Panc1 (cell line): Measurements from ENCODE around the gene CDC26. TPM values are rescaled to one million over a fixed set of nuclear protein-coding genes. Genes with fewer than 3 reads are reported as not detected.

ENCODE experiments used
- ATAC-seq: fragments of 200-7000 bp; cut with Tn5 transposase; 2 replicates; pipeline ENCODE4 v1.9.1; 2020; ENCODE audit warnings: mild to moderate bottlenecking, moderate library complexity
- BruUV-seq: library from RNA; stranded (reverse); fragments of 400-500 nt; replicated peaks from 2 replicates; lab custom pipeline; 2021; lab: Mats Ljungman, UMichigan
- CTCF ChIA-PET: fragments of 300-600 bp; sonication (Branson Sonifier 250); formaldehyde crosslinking; loops from one replicate; lab custom pipeline; 2022; ENCODE audit warnings: antibody characterized with exemption; lab: Charles Lee
- POLR2A ChIA-PET: fragments of 300-600 bp; sonication (Branson Sonifier 250); formaldehyde crosslinking; loops from one replicate; lab custom pipeline; 2022; ENCODE audit warnings: antibody characterized with exemption; lab: Charles Lee
- DNase-seq: peaks from one replicate; pipeline ENCODE4 v3.0.0-alpha.2; 2010; ENCODE audit warnings: low read depth, low spot score
- H3K27ac ChIP-seq: 2 replicates; pipeline ENCODE4 v1.5.1; 2011; ENCODE audit warnings: mild to moderate bottlenecking, low read length, inconsistent platforms
- H3K27me3 ChIP-seq: fragments of 200-500 bp; sonication (Bioruptor generic); 2 replicates; pipeline ENCODE4 v1.6.0; 2014; ENCODE audit warnings: low read length, inconsistent platforms; ENCODE audit not compliant: control insufficient read depth, insufficient read depth
- H3K36me3 ChIP-seq: fragments of 200-500 bp; sonication (Bioruptor generic); 2 replicates; pipeline ENCODE4 v1.5.1; 2014; ENCODE audit warnings: inconsistent platforms, mild to moderate bottlenecking, low read length, moderate library complexity; ENCODE audit not compliant: control insufficient read depth, insufficient read depth
- H3K4me1 ChIP-seq: 2 replicates; pipeline ENCODE4 v1.5.1; 2011; ENCODE audit warnings: inconsistent platforms, mild to moderate bottlenecking, low read length, moderate library complexity; ENCODE audit not compliant: control insufficient read depth, insufficient read depth
- H3K4me3 ChIP-seq, 2 experiments: 2 replicates each; pipeline ENCODE4 v1.5.1; 2011 to 2012; ENCODE audit warnings: low read depth in 2 of 2, low read length in 2 of 2, mild to moderate bottlenecking in 2 of 2, inconsistent platforms in 1 of 2, moderate library complexity in 1 of 2
- H3K9me3 ChIP-seq: fragments of 200-500 bp; sonication (Bioruptor generic); 2 replicates; pipeline ENCODE4 v1.5.1; 2014; ENCODE audit warnings: low read depth, mild to moderate bottlenecking, inconsistent platforms, low read length, moderate library complexity; ENCODE audit not compliant: control insufficient read depth, insufficient read depth
- CTCF ChIP-seq: fragments of 450-650 bp; IDR thresholded peaks from 2 replicates; pipeline ENCODE4 v1.5.1; 2017; ENCODE audit warnings: mild to moderate bottlenecking
- POLR2AphosphoS5 ChIP-seq: IDR thresholded peaks from 2 replicates; pipeline ENCODE4 v1.6.1; 2012; ENCODE audit warnings: mild to moderate bottlenecking, low read depth, low read length, moderate library complexity
- SIN3A ChIP-seq: IDR thresholded peaks from 2 replicates; pipeline ENCODE4 v1.6.1; 2012; ENCODE audit warnings: low read depth, mild to moderate bottlenecking, low read length, moderate library complexity, borderline replicate concordance; ENCODE audit not compliant: insufficient read depth
- TCF7L2 ChIP-seq: IDR thresholded peaks from 2 replicates; pipeline ENCODE4 v1.6.1; 2011; ENCODE audit warnings: mild to moderate bottlenecking, low read depth, low read length, inconsistent platforms
- in situ Hi-C: cut with HindIII; loops from 2 replicates; pipeline ENCODE4 v1.10.0; 2016; ENCODE audit warnings: low sequenced_read_pairs, low pct_unique_long_range_greater_than_20kb
- intact Hi-C: fragments of 100-400 bp; cut with micrococcal nuclease; formaldehyde crosslinking; loops from one replicate; pipeline ENCODE4 v1.10.0; 2022; ENCODE audit not compliant: unreplicated experiment
- total RNA-seq: library from RNA; stranded (reverse); gene quantifications from one replicate; pipeline ENCODE4 v1.2.1, GENCODE V29; 2021; ENCODE audit not compliant: unreplicated experiment
- TF ChIP-seq, protein P1 (sequence below), 2 experiments: IDR thresholded peaks; 2 replicates each; pipeline ENCODE4 v1.6.1; 2011 to 2012; ENCODE audit warnings: low read depth in 2 of 2, control low read depth in 1 of 2, low read length in 1 of 2, mild to moderate bottlenecking in 1 of 2, moderate library complexity in 1 of 2; ENCODE audit not compliant: insufficient read depth in 1 of 2

Gene CDC26
- total RNA-seq, 1 experiment from 2014 or later: 19.4 TPM

- no peak for ATAC-seq
- intact Hi-C loops (no loop called here), in situ Hi-C loops (no loop called here)
- Histone ChIP-seq H3K27me3 (no peaks in the 10 kb centered on the region; the same call in 1 of the 2 replicates), H3K4me3 (no peak overlapping the region), H3K9me3 (no peaks in the 10 kb centered on the region), H3K27ac (no peak overlapping the region), H3K36me3 (no peaks in the 10 kb centered on the region), H3K4me1 (no peaks in the 10 kb centered on the region)
- ChIA-PET POLR2A (no interaction called here), CTCF (no interaction called here)
- DNase-seq: no peak
- no TSS peak for BruUV-seq
- TF ChIP-seq TCF7L2: no peak
- no peak for TF ChIP-seq SIN3A
- TF ChIP-seq, protein P1, sequence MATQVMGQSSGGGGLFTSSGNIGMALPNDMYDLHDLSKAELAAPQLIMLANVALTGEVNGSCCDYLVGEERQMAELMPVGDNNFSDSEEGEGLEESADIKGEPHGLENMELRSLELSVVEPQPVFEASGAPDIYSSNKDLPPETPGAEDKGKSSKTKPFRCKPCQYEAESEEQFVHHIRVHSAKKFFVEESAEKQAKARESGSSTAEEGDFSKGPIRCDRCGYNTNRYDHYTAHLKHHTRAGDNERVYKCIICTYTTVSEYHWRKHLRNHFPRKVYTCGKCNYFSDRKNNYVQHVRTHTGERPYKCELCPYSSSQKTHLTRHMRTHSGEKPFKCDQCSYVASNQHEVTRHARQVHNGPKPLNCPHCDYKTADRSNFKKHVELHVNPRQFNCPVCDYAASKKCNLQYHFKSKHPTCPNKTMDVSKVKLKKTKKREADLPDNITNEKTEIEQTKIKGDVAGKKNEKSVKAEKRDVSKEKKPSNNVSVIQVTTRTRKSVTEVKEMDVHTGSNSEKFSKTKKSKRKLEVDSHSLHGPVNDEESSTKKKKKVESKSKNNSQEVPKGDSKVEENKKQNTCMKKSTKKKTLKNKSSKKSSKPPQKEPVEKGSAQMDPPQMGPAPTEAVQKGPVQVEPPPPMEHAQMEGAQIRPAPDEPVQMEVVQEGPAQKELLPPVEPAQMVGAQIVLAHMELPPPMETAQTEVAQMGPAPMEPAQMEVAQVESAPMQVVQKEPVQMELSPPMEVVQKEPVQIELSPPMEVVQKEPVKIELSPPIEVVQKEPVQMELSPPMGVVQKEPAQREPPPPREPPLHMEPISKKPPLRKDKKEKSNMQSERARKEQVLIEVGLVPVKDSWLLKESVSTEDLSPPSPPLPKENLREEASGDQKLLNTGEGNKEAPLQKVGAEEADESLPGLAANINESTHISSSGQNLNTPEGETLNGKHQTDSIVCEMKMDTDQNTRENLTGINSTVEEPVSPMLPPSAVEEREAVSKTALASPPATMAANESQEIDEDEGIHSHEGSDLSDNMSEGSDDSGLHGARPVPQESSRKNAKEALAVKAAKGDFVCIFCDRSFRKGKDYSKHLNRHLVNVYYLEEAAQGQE (IDR thresholded peaks at IDR 0.05; ENCODE audit: insufficient read depth in 1 of 2, low read depth in 2 of 2, low read length in 1 of 2): no peak
- no peak for TF ChIP-seq CTCF
- no peak for TF ChIP-seq POLR2AphosphoS5
These were observed 26.2 kb upstream of the CDC26 start for GRCh38 chr9:113301548-113301947.

- no peak for ATAC-seq
- DNase-seq: no peak
- Histone ChIP-seq H3K36me3 (no peaks in the 10 kb centered on the region), H3K9me3 (no peaks in the 10 kb centered on the region), H3K27me3 (no peaks in the 10 kb centered on the region; the same call in 1 of the 2 replicates), H3K4me3 (no peak overlapping the region), H3K4me1 (no peaks in the 10 kb centered on the region), H3K27ac (no peak overlapping the region)
- ChIA-PET POLR2A (no interaction called here), CTCF (no interaction called here)
- intact Hi-C loops (no loop called here), in situ Hi-C loops (no loop called here)
- BruUV-seq: no TSS peak
- TF ChIP-seq CTCF (no peak), POLR2AphosphoS5 (no peak), TCF7L2 (no peak)
- TF ChIP-seq, protein P1 (IDR thresholded peaks at IDR 0.05; ENCODE audit: insufficient read depth in 1 of 2, low read depth in 2 of 2, low read length in 1 of 2): no peak
These were observed 24.5 kb upstream of the CDC26 start for GRCh38 chr9:113299800-113300292.
